ENCODE measurements around the gene FAM117A. TPM values are rescaled to one million over a fixed set of nuclear protein-coding genes. Genes with fewer than 3 reads are reported as not detected.

Gene FAM117A
- total and polyA plus RNA-seq, 2 of the 8 experiments (the other 6 are each of a cell fraction or from before 2014, with no cell fraction given) = 28.4 to 45.7 TPM

GRCh38 chr17:49728425-49728824 lies 35.5 kb downstream of the FAM117A start:
- no peak overlapping the region for H2BK12ac ChIP-seq (ENCODE audit: low read depth, low read length)
- no peak overlapping the region for H3K56ac ChIP-seq (replicated peaks; ENCODE audit: insufficient read length, low read depth, low read length)
- no peak overlapping the region for H3K4ac ChIP-seq (replicated peaks; ENCODE audit: insufficient read length, low read depth, low read length)
- no peaks in the 10 kb centered on the region for H3K4me1 ChIP-seq (replicated peaks in 1 of 4; ENCODE audit: control insufficient read depth in 3 of 4, insufficient read depth in 4 of 4, low read length in 3 of 4)
- peaks cover 14% of the 10 kb centered on the region; the same call in 1 of the 2 replicates for H3K79me1 ChIP-seq (ENCODE audit: low read depth, low read length)
- H3K27ac ChIP-seq (ENCODE audit: low read depth, low read length) = no peak overlapping the region
- H3K23ac ChIP-seq (ENCODE audit: insufficient read length) = no peak overlapping the region
- H2BK20ac ChIP-seq (ENCODE audit: low read length) = no peak overlapping the region
- peaks cover 0 to 5% of the 10 kb centered on the region in 2 experiments; a peak in 2 of 4 replicates for H3K79me2 ChIP-seq (ENCODE audit: control insufficient read depth in 1 of 2, insufficient read depth in 2 of 2, low read length in 2 of 2)
- no peaks in the 10 kb centered on the region for H3K27me3 ChIP-seq (replicated peaks in 1 of 4; ENCODE audit: control insufficient read depth in 3 of 4, extremely low read depth in 1 of 4, insufficient read depth in 3 of 4, low read length in 3 of 4)
- POLR2A ChIA-PET (ENCODE audit: partially characterized antibody) = interaction anchor here (1.2 kb wide), 1 partner anchor 20 kb away, joined by 3 read pairs; the partner anchor contains the start of gene SLC35B1
- H4K8ac ChIP-seq (ENCODE audit: extremely low read depth, insufficient read depth, low read length) = no peak overlapping the region
- no peak overlapping the region for H3K4me3 ChIP-seq (ENCODE audit: extremely low read depth in 1 of 4, insufficient read depth in 2 of 4, low read depth in 3 of 4, low read length in 4 of 4)
- no peak overlapping the region for H3K9ac ChIP-seq (replicated peaks in 1 of 4; ENCODE audit: extremely low read depth in 1 of 4, low read depth in 3 of 4, low read length in 3 of 4)
- H2AFZ ChIP-seq (ENCODE audit: low read length) = no peak overlapping the region
- peaks cover 2 to 7% of the 10 kb centered on the region in 2 experiments for H4K20me1 ChIP-seq (replicated peaks in 1 of 2; ENCODE audit: control insufficient read depth in 1 of 2, insufficient read depth in 2 of 2, low read length in 2 of 2)
- H2BK5ac ChIP-seq (ENCODE audit: low read depth, low read length) = no peak overlapping the region
- no peak overlapping the region for H2BK15ac ChIP-seq (ENCODE audit: low read length)
- FAIRE-seq = no peak
- peaks cover 0 to 9% (median 3%) of the 10 kb centered on the region in 4 experiments; a peak in 5 of 8 replicates for H3K36me3 ChIP-seq (ENCODE audit: control insufficient read depth in 2 of 4, insufficient read depth in 4 of 4, low read length in 3 of 4)
- no peak overlapping the region for H2BK120ac ChIP-seq (replicated peaks; ENCODE audit: low read depth, low read length)
- H3K14ac ChIP-seq (ENCODE audit: insufficient read length) = no peak overlapping the region
- H3K23me2 ChIP-seq (ENCODE audit: low read depth, low read length) = no peaks in the 10 kb centered on the region
- H3K18ac ChIP-seq (ENCODE audit: extremely low read depth, low read length) = no peak overlapping the region
- H3K9me3 ChIP-seq (ENCODE audit: insufficient read depth in 2 of 2, low read depth in 1 of 2, low read length in 1 of 2) = no peaks in the 10 kb centered on the region
- no peak overlapping the region for H4K91ac ChIP-seq (replicated peaks; ENCODE audit: insufficient read length, low read length)
- H4K5ac ChIP-seq (ENCODE audit: insufficient read length, low read depth, low read length) = no peak overlapping the region
- no peak for DNase-seq (ENCODE audit: low read depth in 1 of 2, low spot score in 2 of 2)
- no peak overlapping the region for H3K4me2 ChIP-seq (ENCODE audit: insufficient read depth in 1 of 2, low read depth in 2 of 2, low read length in 2 of 2)
- CTCF ChIA-PET (ENCODE audit: partially characterized antibody) = interaction anchor here (0.6 to 1.9 kb wide), 4 partner anchors 20 to 269 kb away, joined by 3 to 6 read pairs (median 3); no protein-coding TSS in a partner anchor
- WGBS, 2 experiments (ENCODE audit: extremely low coverage in 1 of 2, insufficient coverage in 1 of 2, insufficient read length in 1 of 2, insufficient replicate concordance in 2 of 2, low coverage in 1 of 2, low lambda C conversion rate in 2 of 2, missing lambda C conversion rate in 1 of 2) = 95% methylated on average over 5 of the region's 5 CpGs; no CpG with 5 or more reads in 1 of the 2 experiments
- H2AK5ac ChIP-seq (ENCODE audit: low read depth, low read length) = no peak overlapping the region
- TF ChIP-seq RBBP5 (IDR thresholded peaks at IDR 0.05; ENCODE audit: borderline replicate concordance, low read depth, low read length) (no peak), E2F6 (IDR thresholded peaks at IDR 0.05) (no peak), CHD1 (IDR thresholded peaks at IDR 0.05; ENCODE audit: low read depth, low read length) (no peak), ATF3 (IDR thresholded peaks at IDR 0.05; ENCODE audit: insufficient read depth, low read depth, low read length) (no peak), GABPA (IDR thresholded peaks at IDR 0.05; ENCODE audit: borderline replicate concordance, insufficient read depth, low read length) (no peak), EP300 (IDR thresholded peaks at IDR 0.05; ENCODE audit: borderline replicate concordance in 1 of 2, low read depth in 2 of 2, low read length in 2 of 2) (no peak), TBP (IDR thresholded peaks at IDR 0.05; ENCODE audit: low read depth, low read length) (no peak), SP1 (IDR thresholded peaks at IDR 0.05; ENCODE audit: low read depth, low read length) (no peak), SIX5 (IDR thresholded peaks at IDR 0.05; ENCODE audit: low read depth, low read length) (no peak), NANOG (IDR thresholded peaks at IDR 0.05; ENCODE audit: insufficient read depth, low read depth, low read length, poor library complexity, severe bottlenecking) (no peak), POU5F1 (IDR thresholded peaks at IDR 0.05; ENCODE audit: low read depth, low read length) (no peak), SUZ12 (IDR thresholded peaks at IDR 0.05; ENCODE audit: low read length) (no peak)

All from H1 (cell line).